A549 (cell line): ENCODE measurements around the gene TFCP2.

ENCODE experiments used
- CTCF ChIP-seq: fragments of >200 bp; sonication (Bioruptor Twin); formaldehyde crosslinking; IDR thresholded peaks from 3 replicates; pipeline ENCODE4 v1.5.1; 2016
- EP300 ChIP-seq, 2 experiments: fragments of >200 bp; sonication (Bioruptor Twin); formaldehyde crosslinking; IDR thresholded peaks; 2 replicates in 1 of 2; 3 replicates in 1 of 2; pipeline ENCODE4 v1.6.1; 2016 to 2017
- HEYL ChIP-seq: fragments of 250-450 bp; sonication (Bioruptor Pico); IDR thresholded peaks from 2 replicates; pipeline ENCODE4 v1.8.0; 2021; ENCODE audit warnings: mild to moderate bottlenecking, moderate library complexity
- JUN ChIP-seq, 2 experiments: fragments of >200 bp; sonication (Bioruptor Twin); formaldehyde crosslinking; IDR thresholded peaks; 2 replicates in 1 of 2; 3 replicates in 1 of 2; pipeline ENCODE4 v1.6.1; 2016 to 2017
- JUNB ChIP-seq: fragments of >200 bp; sonication (Bioruptor Twin); formaldehyde crosslinking; IDR thresholded peaks from 2 replicates; pipeline ENCODE4 v1.6.1; 2016
- MAX ChIP-seq: IDR thresholded peaks from 2 replicates; pipeline ENCODE4 v1.6.1; 2012
- PBX3 ChIP-seq: IDR thresholded peaks from 2 replicates; pipeline ENCODE4 v1.6.1; 2012
- POLR2A ChIP-seq: IDR thresholded peaks from 2 replicates; pipeline ENCODE4 v1.6.1; 2012; ENCODE audit warnings: mild to moderate bottlenecking, low read length
- POLR2AphosphoS2 ChIP-seq: conservative IDR thresholded peaks from 2 replicates; pipeline ENCODE4 v1.6.1; 2012; ENCODE audit warnings: low read length, improper control_type of control experiment, inconsistent platforms
- RCOR1 ChIP-seq: fragments of 150-350 bp; IDR thresholded peaks from 2 replicates; pipeline ENCODE4 v1.6.1; 2014; ENCODE audit warnings: antibody characterized with exemption, low read length, low read depth
- RFX5 ChIP-seq: fragments of 450-650 bp; IDR thresholded peaks from 2 replicates; pipeline ENCODE4 v1.7.1; 2014; ENCODE audit warnings: antibody characterized with exemption, mild to moderate bottlenecking, moderate library complexity
- ZNF302 ChIP-seq: fragments of 250-450 bp; sonication (Bioruptor Pico); IDR thresholded peaks from 2 replicates; pipeline ENCODE4 v1.9.0; 2021; ENCODE audit warnings: inconsistent platforms, mild to moderate bottlenecking, moderate library complexity

GRCh38 chr12:51216642-51217041 lies 43.7 kb upstream of the TFCP2 start:
- TF ChIP-seq JUNB (no peak), JUN (IDR thresholded peaks at IDR 0.05) (no peak), RFX5 (no peak), CTCF (no peak), RCOR1 (no peak), MAX (no peak), PBX3 (no peak), POLR2AphosphoS2 (no peak), EP300 (IDR thresholded peaks at IDR 0.05) (no peak), ZNF302 (CRISPR knock-in tag) (no peak), POLR2A (no peak), HEYL (CRISPR knock-in tag) (no peak)
